ENCODE results near the gene PSMC3IP.

DNA sequence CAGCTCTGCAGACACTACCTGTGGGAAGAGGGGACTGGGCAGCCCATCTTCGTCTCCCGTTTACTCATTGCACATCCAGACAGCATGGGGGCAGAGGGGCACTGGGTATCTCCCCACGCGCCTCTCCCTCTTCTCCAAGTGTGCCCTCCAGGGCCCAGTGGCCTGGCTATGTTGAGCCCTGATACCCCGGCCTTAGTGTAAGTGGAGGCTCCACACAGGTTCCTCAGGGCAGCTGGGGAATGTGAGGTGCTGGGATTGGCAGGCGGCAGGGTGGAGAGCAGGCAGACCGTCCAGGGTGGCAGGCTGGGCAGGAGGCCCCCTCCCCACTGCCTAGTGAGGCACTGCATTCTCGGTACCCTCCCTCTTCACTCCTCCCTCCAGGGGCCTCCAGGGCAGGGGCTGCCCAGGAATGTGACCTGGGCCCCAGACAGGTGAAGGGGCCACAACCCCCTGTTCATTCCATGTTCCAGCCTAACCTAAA lies 54.7 kb downstream of the PSMC3IP start:
- no peak for TF ChIP-seq EZH2 (IDR thresholded peaks at IDR 0.05; ENCODE audit: borderline replicate concordance, low read depth, low read length, poor library complexity, severe bottlenecking)
- TF ChIP-seq, protein P1, sequence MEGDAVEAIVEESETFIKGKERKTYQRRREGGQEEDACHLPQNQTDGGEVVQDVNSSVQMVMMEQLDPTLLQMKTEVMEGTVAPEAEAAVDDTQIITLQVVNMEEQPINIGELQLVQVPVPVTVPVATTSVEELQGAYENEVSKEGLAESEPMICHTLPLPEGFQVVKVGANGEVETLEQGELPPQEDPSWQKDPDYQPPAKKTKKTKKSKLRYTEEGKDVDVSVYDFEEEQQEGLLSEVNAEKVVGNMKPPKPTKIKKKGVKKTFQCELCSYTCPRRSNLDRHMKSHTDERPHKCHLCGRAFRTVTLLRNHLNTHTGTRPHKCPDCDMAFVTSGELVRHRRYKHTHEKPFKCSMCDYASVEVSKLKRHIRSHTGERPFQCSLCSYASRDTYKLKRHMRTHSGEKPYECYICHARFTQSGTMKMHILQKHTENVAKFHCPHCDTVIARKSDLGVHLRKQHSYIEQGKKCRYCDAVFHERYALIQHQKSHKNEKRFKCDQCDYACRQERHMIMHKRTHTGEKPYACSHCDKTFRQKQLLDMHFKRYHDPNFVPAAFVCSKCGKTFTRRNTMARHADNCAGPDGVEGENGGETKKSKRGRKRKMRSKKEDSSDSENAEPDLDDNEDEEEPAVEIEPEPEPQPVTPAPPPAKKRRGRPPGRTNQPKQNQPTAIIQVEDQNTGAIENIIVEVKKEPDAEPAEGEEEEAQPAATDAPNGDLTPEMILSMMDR (conservative IDR thresholded peaks at IDR 0.05; ENCODE audit: low read depth, low read length): no peak
